Caco-2 (cell line): ENCODE measurements around the gene TMTC2. TPM values are rescaled to one million over a fixed set of nuclear protein-coding genes. Genes with fewer than 3 reads are reported as not detected.

Experiments used
- BruUV-seq: library from RNA; stranded (reverse); fragments of 400-500 nt; replicated peaks from 2 replicates; lab custom pipeline; 2021; lab: Mats Ljungman, UMichigan
- CTCF ChIA-PET: fragments of 300-600 bp; sonication (Branson Sonifier 250); formaldehyde crosslinking; loops from one replicate; lab custom pipeline; 2022; ENCODE audit warnings: antibody characterized with exemption; lab: Charles Lee
- POLR2A ChIA-PET: fragments of 300-600 bp; sonication (Branson Sonifier 250); formaldehyde crosslinking; loops from one replicate; lab custom pipeline; 2022; ENCODE audit warnings: antibody characterized with exemption; lab: Charles Lee
- DNase-seq, 2 experiments: peaks; one replicate each; pipeline versions ENCODE4 v3.0.0 to v3.0.0-alpha.2; 2020 to 2022
- H3K27me3 ChIP-seq: replicated peaks from 2 replicates; pipeline ENCODE4 v1.6.0; 2011; ENCODE audit warnings: low read length; ENCODE audit not compliant: control insufficient read depth, insufficient read depth
- H3K36me3 ChIP-seq: 2 replicates; pipeline ENCODE4 v1.5.1; 2011; ENCODE audit warnings: low read length; ENCODE audit not compliant: control insufficient read depth, insufficient read depth
- H3K4me1 ChIP-seq: fragments of 250-450 bp; sonication (Bioruptor Pico); 2 replicates; pipeline ENCODE4 v1.5.1; 2020; ENCODE audit warnings: mild to moderate bottlenecking
- H3K4me3 ChIP-seq: 2 replicates; pipeline ENCODE4 v1.5.1; 2011; ENCODE audit warnings: low read depth, mild to moderate bottlenecking, control low read depth, low read length
- H3K9me3 ChIP-seq: fragments of 250-450 bp; sonication (Bioruptor Pico); 2 replicates; pipeline ENCODE4 v1.5.1; 2020; ENCODE audit warnings: mild to moderate bottlenecking, moderate library complexity
- H3K27ac Mint-ChIP-seq: one replicate; pipeline ENCODE4 v1.8.0; 2022; ENCODE audit warnings: mixed read lengths; ENCODE audit not compliant: unreplicated experiment
- H3K27me3 Mint-ChIP-seq: one replicate; pipeline ENCODE4 v1.8.0; 2022; ENCODE audit warnings: mixed read lengths; ENCODE audit not compliant: insufficient read depth, unreplicated experiment
- H3K36me3 Mint-ChIP-seq: one replicate; pipeline ENCODE4 v1.8.0; 2022; ENCODE audit warnings: mild to moderate bottlenecking, mixed read lengths; ENCODE audit not compliant: insufficient read depth, unreplicated experiment
- H3K4me1 Mint-ChIP-seq: one replicate; pipeline ENCODE4 v1.8.0; 2022; ENCODE audit warnings: low read depth, mixed read lengths; ENCODE audit not compliant: unreplicated experiment
- H3K4me3 Mint-ChIP-seq: one replicate; pipeline ENCODE4 v1.8.0; 2022; ENCODE audit warnings: mild to moderate bottlenecking, moderate library complexity, mixed read lengths; ENCODE audit not compliant: unreplicated experiment
- H3K9me3 Mint-ChIP-seq: one replicate; pipeline ENCODE4 v1.8.0; 2022; ENCODE audit warnings: mixed read lengths; ENCODE audit not compliant: unreplicated experiment
- intact Hi-C: fragments of 100-400 bp; cut with micrococcal nuclease; formaldehyde crosslinking; loops from one replicate; pipeline ENCODE4 v1.10.0; 2022; ENCODE audit not compliant: unreplicated experiment
- total RNA-seq: library from RNA; stranded (reverse); gene quantifications from 2 replicates; pipeline ENCODE4 v1.2.3, GENCODE V29; 2022
- TF ChIP-seq, protein P1 (sequence below), 2 experiments: fragments of 200-600 bp in 1 of 2; IDR thresholded peaks; 1 replicate in 1 of 2; 2 replicates in 1 of 2; pipeline versions ENCODE4 v1.5.1 to v1.8.0; 2011 to 2022; ENCODE audit warnings: antibody characterized with exemption in 1 of 2, control low read depth in 1 of 2, inconsistent platforms in 1 of 2, low read depth in 1 of 2, low read length in 1 of 2, mild to moderate bottlenecking in 1 of 2, moderate library complexity in 1 of 2; ENCODE audit not compliant: insufficient read depth in 1 of 2, severe bottlenecking in 1 of 2, unreplicated experiment in 1 of 2

TMTC2 gene
- total RNA-seq, 1 experiment from 2014 or later = 2.2 TPM

GRCh38 chr12:82832981-82833380 is 146.3 kb downstream of the TMTC2 start:
- Mint-ChIP-seq H3K9me3 (no peaks in the 10 kb centered on the region), H3K27ac (no peak overlapping the region), H3K4me1 (no peaks in the 10 kb centered on the region), H3K4me3 (no peak overlapping the region), H3K36me3 (no peaks in the 10 kb centered on the region), H3K27me3 (peaks cover 2% of the 10 kb centered on the region)
- POLR2A ChIA-PET = no interaction called here
- TF ChIP-seq, protein P1, sequence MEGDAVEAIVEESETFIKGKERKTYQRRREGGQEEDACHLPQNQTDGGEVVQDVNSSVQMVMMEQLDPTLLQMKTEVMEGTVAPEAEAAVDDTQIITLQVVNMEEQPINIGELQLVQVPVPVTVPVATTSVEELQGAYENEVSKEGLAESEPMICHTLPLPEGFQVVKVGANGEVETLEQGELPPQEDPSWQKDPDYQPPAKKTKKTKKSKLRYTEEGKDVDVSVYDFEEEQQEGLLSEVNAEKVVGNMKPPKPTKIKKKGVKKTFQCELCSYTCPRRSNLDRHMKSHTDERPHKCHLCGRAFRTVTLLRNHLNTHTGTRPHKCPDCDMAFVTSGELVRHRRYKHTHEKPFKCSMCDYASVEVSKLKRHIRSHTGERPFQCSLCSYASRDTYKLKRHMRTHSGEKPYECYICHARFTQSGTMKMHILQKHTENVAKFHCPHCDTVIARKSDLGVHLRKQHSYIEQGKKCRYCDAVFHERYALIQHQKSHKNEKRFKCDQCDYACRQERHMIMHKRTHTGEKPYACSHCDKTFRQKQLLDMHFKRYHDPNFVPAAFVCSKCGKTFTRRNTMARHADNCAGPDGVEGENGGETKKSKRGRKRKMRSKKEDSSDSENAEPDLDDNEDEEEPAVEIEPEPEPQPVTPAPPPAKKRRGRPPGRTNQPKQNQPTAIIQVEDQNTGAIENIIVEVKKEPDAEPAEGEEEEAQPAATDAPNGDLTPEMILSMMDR (IDR thresholded peaks at IDR 0.05; ENCODE audit: insufficient read depth in 1 of 2, low read depth in 1 of 2, low read length in 1 of 2, severe bottlenecking in 1 of 2, unreplicated experiment in 1 of 2) = no peak
- no peaks in the 10 kb centered on the region for H3K27me3 ChIP-seq
- H3K9me3 ChIP-seq = no peaks in the 10 kb centered on the region
- BruUV-seq = no TSS peak
- no peak overlapping the region for H3K4me3 ChIP-seq
- H3K36me3 ChIP-seq = no peaks in the 10 kb centered on the region
- DNase-seq = no peak
- CTCF ChIA-PET = no interaction called here
- H3K4me1 ChIP-seq = no peaks in the 10 kb centered on the region
- intact Hi-C loops = no loop called here

GRCh38 chr12:82833481-82833880 is 146.8 kb downstream of the TMTC2 start:
- no peaks in the 10 kb centered on the region for H3K4me1 Mint-ChIP-seq
- no peaks in the 10 kb centered on the region for H3K36me3 Mint-ChIP-seq
- Histone ChIP-seq H3K4me1 (no peaks in the 10 kb centered on the region), H3K9me3 (no peaks in the 10 kb centered on the region), H3K27me3 (no peaks in the 10 kb centered on the region), H3K4me3 (no peak overlapping the region), H3K36me3 (no peaks in the 10 kb centered on the region)
- ChIA-PET CTCF (no interaction called here), POLR2A (no interaction called here)
- H3K27me3 Mint-ChIP-seq = peaks cover 2% of the 10 kb centered on the region
- DNase-seq = no peak
- TF ChIP-seq, protein P1 (IDR thresholded peaks at IDR 0.05; ENCODE audit: insufficient read depth in 1 of 2, low read depth in 1 of 2, low read length in 1 of 2, severe bottlenecking in 1 of 2, unreplicated experiment in 1 of 2) = no peak
- intact Hi-C loops = no loop called here
- no peak overlapping the region for H3K4me3 Mint-ChIP-seq
- BruUV-seq = no TSS peak
- no peaks in the 10 kb centered on the region for H3K9me3 Mint-ChIP-seq
- no peak overlapping the region for H3K27ac Mint-ChIP-seq

GRCh38 chr12:82835217-82835616 is 148.5 kb downstream of the TMTC2 start:
- Mint-ChIP-seq H3K36me3 (no peaks in the 10 kb centered on the region), H3K4me1 (no peaks in the 10 kb centered on the region), H3K27me3 (peaks cover 2% of the 10 kb centered on the region), H3K9me3 (no peaks in the 10 kb centered on the region), H3K4me3 (no peak overlapping the region), H3K27ac (no peak overlapping the region)
- Histone ChIP-seq H3K36me3 (no peaks in the 10 kb centered on the region), H3K4me1 (no peaks in the 10 kb centered on the region), H3K27me3 (no peaks in the 10 kb centered on the region), H3K4me3 (no peak overlapping the region), H3K9me3 (no peaks in the 10 kb centered on the region)
- CTCF ChIA-PET = no interaction called here
- no peak for DNase-seq
- POLR2A ChIA-PET = no interaction called here
- intact Hi-C loops = no loop called here
- no TSS peak for BruUV-seq
- TF ChIP-seq, protein P1 (IDR thresholded peaks at IDR 0.05; ENCODE audit: insufficient read depth in 1 of 2, low read depth in 1 of 2, low read length in 1 of 2, severe bottlenecking in 1 of 2, unreplicated experiment in 1 of 2) = no peak
